HG03196 (cell line): ENCODE results near the gene EIF2B2.
"Not testable (repeated sequence)": the region's sequence is repeated elsewhere in the genome, so short reads cannot be mapped to it uniquely, and the experiment has no call there.

Experiments
- ATAC-seq: cut with Tn5 transposase; IDR thresholded peaks from one replicate; pipeline ENCODE4 v1.9.1; 2021; ENCODE audit not compliant: unreplicated experiment

EIF2B2 gene

DNA sequence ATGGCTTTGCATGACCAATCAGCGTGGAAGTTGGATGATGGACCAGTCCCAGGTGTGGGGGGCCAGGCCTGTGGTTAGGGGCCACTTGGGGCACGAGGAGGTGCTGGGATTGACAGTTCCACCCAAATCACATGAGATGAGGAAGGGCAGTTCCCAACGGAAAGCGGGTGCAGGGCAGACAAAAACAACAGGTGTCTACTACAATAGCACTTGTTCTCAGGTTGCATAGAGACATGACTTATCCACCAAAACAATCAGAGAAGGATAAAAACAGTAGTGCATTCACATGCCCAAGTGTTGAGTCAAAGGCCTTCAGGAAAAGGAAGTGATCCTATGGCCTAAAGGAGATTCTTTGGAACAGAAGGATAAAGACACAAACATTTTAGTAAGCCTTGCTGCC, 14.6 kb upstream of the EIF2B2 start:
- ATAC-seq = no peak

DNA sequence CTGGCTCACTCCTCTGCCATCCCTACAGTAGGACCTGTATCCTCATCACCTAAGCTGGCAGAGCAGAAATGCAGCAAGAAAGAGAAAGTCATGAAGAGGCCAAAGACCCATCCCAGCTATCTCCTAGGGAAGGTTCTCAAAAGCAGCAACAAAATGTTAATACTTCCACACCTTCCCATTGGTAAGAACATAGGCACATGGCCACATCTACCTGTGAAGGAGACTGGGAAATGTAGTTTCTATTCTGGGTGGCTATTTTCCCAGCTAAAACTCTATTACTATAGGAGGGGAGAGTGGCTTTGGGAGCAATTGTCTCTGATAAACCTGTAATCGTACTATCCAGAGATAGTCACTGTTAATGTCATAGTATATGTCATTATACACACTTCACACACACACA, 13.7 kb upstream of the EIF2B2 start:
- no peak for ATAC-seq

DNA sequence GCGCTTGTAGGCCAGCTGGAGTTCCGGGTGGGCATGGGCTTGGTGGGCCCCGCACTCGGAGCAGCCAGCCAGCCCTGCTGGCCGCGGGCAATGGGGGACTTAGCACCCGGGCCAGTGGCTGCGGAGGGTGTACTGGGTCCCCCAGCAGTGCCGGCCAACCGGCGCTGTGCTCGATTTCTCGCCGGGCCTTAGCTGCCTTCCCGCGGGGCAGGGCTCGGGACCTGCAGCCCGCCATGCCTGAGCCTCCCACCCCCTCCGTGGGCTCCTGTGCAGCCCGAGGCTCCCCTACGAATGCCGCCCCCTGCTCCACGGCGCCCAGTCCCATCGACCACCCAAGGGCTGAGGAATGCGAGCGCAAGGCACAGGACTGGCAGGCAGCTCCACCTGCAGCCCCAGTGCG, 8.5 kb upstream of the EIF2B2 start:
- ATAC-seq = not testable (repeated sequence)

DNA sequence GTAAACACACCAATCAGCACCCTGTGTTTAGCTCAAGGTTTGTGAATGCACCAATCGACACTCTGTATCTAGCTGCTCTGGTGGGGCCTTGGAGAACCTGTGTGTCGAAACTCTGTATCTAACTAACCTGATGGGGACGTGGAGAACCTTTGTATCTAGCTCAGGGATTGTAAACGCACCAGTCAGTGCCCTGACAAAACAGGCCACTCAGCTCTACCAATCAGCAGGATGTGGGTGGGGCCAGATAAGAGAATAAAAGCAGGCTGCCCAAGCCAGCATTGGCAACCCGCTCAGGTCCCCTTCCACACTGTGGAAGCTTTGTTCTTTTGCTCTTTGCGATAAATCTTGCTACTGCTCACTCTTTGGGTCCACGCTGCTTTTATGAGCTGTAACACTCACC, 6.9 kb upstream of the EIF2B2 start:
- not testable (repeated sequence) for ATAC-seq

DNA sequence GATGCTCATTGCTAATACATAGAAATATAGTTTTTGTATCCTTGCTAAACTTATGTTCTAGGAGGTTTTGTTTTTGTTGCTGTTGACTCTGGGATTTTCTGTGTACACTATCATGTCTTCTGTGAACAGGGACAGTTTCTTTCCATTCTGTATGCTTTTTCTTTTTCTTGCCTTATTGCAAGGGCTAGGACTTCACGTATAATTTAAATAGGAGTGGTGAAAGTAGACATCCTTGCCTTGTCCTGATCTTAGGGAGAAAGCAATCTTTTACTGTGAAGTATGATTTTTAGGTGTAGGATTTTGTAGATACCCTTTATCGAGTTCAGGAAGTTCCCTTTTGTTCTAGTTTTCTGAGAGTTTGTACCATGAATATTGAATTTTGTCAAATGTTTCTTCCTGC, 1.5 kb upstream of the EIF2B2 start:
- ATAC-seq = no peak

DNA sequence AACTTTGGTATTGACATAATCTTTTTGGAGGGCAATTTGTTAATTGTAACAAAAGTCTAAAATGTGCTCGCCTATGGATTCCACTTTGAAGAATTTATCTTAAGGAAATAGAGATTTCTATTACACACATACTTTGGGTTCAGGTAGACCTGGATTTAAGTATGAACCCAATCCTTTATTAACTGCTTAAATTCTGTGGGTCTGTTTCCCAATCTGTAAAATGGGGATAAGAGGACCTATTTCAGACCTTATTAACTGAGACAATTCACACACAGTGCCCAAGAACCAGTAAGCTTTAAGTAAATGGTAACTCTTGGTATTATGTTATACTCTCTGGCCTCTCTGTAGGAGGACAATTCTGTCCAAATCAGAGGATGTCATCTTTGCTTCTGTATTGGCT, 822 bp upstream of the EIF2B2 start:
- ATAC-seq = no peak

DNA sequence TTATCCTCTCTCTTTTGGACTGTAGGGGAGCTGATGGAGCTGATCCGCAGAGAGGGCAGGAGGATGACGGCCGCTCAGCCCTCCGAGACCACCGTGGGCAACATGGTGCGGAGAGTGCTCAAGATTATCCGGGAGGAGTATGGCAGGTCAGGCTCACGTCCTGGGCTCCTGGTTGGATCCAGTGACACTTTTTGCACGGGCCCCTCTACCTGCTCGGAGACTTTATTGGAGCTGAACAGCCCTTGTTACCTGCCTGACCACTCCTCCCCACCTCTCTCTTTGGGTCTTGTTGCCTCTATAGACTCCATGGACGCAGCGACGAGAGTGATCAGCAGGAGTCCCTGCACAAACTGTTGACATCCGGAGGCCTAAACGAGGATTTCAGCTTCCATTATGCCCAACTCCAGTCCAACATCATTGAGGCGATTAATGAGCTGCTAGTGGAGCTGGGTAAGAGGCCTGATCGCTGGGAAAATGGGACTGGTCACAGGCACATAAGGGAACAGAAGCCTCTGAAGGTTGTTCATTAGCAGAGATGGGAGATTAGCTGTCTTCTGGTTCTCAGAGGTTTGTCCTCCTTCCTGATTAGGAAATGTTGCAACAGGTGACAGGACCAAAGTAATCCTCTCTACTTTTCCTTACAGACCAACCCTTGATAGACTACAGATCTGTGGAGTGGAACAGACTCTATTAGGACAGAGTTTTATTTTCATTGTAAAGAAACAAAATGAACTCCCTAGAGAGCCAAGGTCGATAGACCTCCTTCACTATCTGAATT, 718 bp downstream of the EIF2B2 start:
- ATAC-seq = no peak

DNA sequence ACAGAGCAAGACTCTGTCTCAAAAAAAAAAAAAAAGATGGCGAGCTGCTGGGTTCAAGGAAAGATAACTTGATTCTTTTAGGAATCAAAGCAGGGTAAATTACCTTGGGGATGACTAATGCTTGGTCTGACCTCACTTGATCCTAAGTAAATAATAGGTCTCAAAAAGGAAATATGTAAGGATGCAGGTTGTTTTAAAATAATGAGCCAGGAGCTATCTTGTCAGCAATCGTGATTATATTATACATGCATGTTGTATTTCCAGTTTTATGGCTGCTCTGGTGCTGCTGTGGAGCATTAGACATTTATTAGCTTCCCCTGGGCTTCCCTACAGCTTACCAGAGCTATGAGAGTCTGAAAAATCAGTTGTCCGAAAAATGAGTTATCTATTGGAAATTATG, 2.6 kb downstream of the EIF2B2 start:
- ATAC-seq = no peak

DNA sequence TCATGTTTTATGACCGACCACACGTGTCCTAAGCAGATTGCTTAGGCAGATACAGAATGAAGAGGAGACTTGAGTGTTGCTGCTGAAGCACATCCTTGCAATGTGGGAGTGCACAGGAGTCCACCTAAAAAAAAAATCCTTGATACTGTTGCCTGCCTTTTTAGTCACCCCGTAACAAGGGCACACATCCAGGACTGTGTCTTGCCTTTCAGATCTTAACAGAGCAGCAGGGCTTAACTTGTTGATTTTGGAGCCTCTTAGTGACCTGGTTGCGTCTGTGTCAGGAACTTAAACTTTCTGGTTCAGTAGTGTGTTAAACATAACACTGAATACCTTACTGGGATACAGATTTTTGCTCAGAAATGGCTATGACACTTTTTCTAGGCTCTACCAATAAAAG, 6.5 kb downstream of the EIF2B2 start:
- no peak for ATAC-seq

DNA sequence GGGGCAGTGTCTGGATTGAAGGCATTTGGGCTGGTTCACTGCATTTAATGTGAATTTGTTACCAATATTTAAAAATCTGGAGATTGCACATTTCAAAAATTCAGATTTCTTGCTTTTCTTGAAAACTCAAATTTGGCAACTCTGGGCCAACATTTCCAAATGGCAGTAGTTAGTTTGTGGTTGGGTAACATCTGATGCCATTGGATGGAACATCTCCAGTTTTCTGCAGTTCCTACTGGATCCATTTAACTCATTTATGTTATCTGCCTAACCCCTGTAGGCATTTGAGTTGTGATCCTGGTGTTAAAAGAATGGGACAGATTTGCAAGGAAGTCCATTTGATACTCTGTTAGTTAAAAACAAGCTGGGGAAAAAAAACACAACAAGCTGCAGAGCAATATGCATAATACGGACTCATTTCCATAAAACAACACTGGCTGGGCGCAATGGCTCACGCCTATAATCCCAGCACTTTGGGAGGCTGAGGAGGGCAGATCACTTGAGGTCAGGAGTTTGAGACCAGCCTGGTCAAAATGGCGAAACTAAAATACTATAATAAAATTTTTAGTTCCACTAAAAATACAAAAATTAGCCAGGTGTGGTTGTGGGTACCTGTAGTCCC, 7.9 kb downstream of the EIF2B2 start:
- ATAC-seq = no peak

DNA sequence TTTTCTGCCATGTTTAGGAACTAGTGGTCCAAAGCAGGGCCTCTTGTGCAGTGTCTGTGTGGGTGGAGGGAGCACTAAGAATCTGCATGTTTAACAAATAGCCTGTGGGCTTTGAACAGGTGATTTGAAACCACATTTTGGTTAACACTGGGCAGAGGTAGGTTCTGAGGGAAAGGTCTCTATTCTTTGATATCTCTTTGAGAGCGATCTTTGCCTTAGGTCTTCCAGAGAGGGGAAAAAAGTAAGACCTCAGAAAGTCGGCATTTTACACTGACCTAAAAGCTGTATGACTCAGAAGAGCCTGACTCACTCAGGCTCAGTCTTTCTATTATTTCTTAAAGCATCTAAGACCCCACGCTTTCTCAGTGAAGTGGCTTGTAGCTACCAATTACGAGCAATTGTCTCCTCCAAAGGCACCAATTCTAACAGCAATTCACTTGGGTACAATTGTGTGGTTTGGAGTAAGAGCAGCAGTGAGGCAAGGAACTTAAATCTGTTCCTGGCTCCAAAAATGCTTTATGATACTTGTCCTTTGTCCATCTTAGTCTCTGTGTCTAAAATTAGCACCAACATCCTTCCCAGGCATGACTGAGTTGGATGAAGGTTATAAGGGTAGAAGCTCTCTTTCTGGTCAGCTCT, 8.8 kb downstream of the EIF2B2 start:
- no peak for ATAC-seq

DNA sequence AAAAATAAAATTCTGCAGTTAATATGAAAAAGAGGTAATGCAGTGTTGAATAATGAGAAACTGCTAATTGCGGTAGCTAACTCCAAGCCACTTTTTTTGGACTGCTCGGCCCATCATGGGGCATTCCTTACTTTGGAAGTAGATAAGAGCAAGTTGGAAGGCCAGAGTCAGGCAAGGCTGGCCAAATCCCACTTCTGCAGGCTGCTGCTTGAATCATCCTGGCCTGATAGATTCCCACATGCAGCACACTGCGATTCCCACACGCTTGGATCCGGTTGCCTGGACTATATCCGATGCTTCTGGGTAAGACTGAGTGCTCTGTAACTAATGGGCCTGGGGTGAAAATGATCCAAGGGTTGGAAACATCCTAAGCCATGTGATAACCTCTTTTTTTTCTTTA, 10.6 kb downstream of the EIF2B2 start:
- no peak for ATAC-seq

DNA sequence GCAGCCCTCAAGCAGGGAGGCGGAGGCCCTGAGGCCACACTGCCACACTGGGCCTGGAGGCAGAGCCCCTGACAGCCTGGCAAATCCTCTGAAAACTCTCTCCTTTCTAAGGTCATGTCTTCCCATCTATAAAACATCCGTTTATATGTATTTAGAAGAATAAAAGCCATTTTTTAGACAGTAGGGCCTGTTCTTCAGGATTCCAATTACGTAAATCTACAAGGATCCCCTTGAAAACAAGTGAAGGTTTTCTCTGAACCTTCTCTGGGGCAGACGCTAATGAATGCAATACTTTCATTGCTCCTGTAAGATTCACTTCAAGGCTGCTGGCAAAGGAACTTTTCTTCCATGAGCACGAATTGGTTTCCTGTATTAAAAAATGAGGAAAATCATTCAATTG, 12.8 kb downstream of the EIF2B2 start:
- ATAC-seq = no peak

DNA sequence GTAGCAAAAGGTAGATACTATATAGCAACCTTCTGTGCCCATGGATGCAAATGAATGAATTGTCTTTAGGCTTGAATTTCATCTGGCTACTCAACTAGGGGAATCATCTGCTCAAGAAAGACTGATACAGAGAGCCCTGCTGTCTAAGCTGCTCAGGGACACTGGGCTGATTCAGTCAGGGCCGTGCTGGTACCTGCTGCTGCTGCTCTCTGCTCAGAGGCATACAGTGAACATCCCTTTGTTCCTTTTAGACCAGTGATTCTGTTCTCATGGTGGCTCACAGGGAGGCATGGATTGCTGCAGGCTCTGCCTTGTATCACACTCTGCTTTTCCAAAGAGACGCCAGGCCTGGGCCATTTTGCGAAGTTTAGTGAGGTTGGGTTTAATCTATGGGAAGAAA, 14.1 kb downstream of the EIF2B2 start:
- ATAC-seq = no peak

DNA sequence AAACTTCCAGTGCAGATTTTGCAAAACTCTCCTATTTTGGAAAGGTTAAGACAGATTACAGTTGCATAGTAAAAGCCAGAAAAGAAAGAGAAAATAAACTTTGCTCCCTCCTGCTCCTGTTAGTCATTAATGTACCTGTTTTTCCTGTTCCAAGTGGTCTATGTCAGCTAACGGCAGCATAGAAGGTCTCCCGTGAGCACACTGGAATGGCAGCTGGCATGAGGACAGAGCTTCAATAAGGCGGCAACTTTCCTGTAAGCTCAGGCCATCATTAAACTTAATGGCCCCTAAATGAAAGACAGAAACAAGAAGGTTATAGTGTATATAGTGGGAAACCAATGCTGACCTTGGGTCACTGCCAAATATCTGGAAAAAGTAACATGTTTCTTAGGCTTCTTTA, 16.0 kb downstream of the EIF2B2 start:
- ATAC-seq = no peak

DNA sequence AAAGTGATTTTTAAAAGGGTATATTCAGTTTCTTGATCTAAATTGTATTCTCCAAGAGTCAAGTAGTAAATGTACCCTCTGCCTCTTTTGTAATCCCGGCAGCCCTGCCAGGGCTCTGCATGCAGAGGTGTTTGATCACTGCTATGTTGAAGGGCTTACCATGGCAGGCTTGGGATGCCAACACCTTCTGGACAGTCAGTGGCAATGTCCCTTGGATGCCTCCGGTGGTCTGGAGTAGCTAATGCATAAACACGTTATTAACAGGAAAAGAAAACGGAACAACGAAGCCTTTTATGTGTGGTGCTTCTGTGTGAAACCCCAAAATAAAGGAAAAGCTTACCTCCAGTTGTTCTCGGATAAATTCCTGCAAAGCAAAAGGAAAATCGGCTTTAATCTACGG, 19.9 kb downstream of the EIF2B2 start:
- no peak for ATAC-seq

DNA sequence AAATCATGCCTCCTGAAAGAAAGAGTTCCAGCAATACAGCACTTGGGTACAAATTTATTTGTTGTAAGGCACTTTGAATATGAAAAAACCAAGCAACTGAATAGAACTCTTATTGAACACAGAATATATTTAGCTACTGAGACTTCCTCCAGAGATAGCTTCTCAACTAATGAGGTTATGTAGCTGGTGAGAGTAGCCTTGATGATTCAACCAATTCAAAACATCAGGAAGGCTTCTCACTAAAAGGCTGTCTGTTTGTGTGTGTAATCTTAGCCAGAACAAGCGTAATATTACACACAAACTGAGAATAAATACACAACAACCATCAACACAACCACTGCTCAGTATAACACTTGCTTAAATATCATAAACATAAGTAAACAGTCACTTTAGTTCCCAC, 20.4 kb downstream of the EIF2B2 start:
- ATAC-seq = no peak

DNA sequence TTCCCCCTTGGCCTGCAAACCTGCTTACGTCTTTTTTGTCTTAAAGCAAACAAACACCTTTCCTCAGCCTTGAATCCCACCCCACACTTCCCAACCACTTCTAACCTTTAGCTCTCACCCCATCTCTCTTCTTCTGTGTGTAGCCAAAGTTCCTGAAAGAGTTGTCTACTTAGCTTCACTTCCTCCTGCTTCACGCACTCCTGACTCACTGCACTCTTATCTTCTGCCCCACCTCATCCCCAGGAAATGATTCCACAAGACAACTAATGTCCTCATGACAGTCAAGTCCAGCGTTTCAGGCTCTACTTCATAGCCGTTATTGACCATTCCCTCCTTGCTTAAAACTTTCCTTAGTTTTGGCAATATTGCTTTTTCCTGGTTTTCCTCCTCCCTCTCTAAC, 22.4 kb downstream of the EIF2B2 start:
- ATAC-seq = no peak

DNA sequence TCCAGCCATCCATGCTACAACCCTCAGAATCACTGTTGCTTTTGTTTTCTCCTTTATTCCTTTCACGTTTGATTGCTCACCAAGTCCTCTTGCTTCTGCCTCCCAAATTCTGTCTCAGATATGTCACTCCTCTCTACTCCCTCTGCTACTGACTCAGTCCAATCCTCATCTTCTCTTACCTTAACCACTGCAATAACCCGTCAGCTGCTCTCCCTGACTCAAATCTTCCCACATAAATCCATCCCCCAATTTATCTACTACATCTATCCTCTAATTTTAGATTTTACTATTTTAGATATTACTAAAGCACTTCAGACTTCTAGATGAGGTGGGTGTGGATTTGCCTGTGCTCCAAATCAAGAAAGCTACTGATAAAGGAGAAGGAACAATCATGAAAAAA, 23.2 kb downstream of the EIF2B2 start:
- ATAC-seq = no peak

DNA sequence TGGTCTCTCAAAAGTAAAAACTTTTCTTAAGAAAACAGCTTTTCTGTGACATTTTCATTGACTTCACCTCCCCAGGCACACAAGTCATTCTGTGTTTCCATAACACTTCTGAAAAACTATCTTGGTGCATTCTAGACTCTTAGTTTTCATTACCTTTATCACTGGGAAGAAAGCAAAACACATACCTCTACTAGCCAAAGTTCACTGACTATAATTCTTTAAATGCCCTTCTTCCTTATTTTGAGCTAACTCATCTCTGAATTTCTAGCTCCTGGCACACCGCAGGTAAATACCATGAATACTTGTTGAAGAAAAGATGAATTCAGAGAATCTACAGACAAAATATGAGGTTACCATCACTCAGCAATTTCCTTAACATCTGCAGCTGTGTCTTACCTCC, 27.4 kb downstream of the EIF2B2 start:
- ATAC-seq = no peak

DNA sequence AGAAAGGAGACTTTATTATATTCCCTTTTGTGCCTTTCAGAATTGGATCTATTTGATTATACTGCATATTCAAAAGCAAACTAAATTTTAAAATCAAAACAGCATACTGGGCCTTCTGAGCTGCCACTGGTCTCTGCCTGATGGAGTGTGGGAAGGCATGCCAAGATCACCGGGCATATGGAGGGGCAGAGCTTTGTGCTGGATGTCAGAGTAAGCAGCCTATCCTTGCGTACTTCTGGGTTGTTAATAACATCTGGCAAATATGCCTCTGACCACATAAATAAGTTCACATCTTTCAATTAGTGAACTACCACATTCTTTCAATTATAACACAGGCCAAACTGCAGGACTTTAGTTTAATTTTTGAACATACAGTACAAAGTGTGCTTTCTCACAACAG, 30.2 kb downstream of the EIF2B2 start:
- ATAC-seq = no peak

DNA sequence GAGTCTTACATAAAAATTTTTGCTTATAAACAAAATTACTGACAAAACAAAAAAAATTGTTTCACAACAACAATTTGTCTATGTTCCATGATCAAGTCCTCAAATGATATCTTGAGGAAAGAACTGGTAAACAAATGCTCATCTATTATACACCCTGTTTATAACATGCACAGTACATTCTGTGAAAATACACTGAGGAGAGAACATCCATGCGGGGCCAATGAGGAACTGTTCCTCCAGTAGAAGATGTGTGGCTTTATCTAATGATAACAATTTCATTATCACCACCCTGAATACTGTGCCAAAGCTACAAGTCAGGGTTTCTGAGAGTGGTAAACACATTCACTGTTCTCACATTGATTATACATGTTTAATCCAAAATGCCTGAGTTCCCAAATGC, 37.8 kb downstream of the EIF2B2 start:
- no peak for ATAC-seq

DNA sequence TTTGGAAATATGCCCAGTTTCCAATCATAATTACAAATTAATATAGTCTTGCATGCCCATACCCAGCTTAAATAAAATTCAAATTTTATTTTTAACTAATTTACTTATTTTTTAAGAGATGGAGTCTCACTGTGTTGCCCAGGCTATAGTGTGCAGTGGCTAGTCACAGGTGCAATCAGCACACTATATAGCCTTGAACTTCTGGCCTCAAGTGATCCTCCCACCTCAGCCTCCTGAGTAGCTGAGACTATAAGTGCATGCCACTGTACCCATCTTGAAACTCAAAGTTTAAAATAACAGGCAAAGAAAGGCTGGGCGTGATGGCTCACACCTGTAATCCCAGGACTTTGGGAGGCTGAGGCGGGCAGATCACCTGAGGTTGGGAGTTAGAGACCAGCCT, 38.2 kb downstream of the EIF2B2 start:
- no peak for ATAC-seq
